GM19452 (cell line): Measurements from ENCODE around the gene EFNA5.

Source experiments
- ATAC-seq: cut with Tn5 transposase; IDR thresholded peaks from one replicate; pipeline ENCODE4 v1.9.1; 2021; ENCODE audit not compliant: unreplicated experiment

The EFNA5 gene

GRCh38 chr5:107646418-107646817 lies 24.3 kb downstream of the EFNA5 start:
- no peak for ATAC-seq

GRCh38 chr5:107640568-107640967 lies 30.2 kb downstream of the EFNA5 start:
- ATAC-seq: no peak

GRCh38 chr5:107639990-107640389 lies 30.7 kb downstream of the EFNA5 start:
- no peak for ATAC-seq

- ATAC-seq: no peak
Observed at GRCh38 chr5:107636555-107636954, 34.2 kb downstream of the EFNA5 start.

- ATAC-seq: no peak
Observed at GRCh38 chr5:107636068-107636467, 34.7 kb downstream of the EFNA5 start.

- ATAC-seq: no peak
Observed at GRCh38 chr5:107634981-107635848, 35.5 kb downstream of the EFNA5 start.

- ATAC-seq: no peak
Observed at GRCh38 chr5:107633171-107633901, 37.4 kb downstream of the EFNA5 start.

- ATAC-seq: no peak
Observed at GRCh38 chr5:107631805-107632362, 38.9 kb downstream of the EFNA5 start.

- no peak for ATAC-seq
Observed at GRCh38 chr5:107630184-107630583, 40.6 kb downstream of the EFNA5 start.

GRCh38 chr5:107624235-107624634 lies 46.5 kb downstream of the EFNA5 start:
- no peak for ATAC-seq

- no peak for ATAC-seq
Observed at GRCh38 chr5:107621089-107621488, 49.6 kb downstream of the EFNA5 start.

- ATAC-seq: no peak
Observed at GRCh38 chr5:107619781-107620180, 51.0 kb downstream of the EFNA5 start.

- ATAC-seq: no peak
Observed at GRCh38 chr5:107618242-107618641, 52.5 kb downstream of the EFNA5 start.

GRCh38 chr5:107617052-107617451 lies 53.7 kb downstream of the EFNA5 start:
- ATAC-seq: no peak

GRCh38 chr5:107616213-107616612 lies 54.5 kb downstream of the EFNA5 start:
- ATAC-seq: no peak

- no peak for ATAC-seq
Observed at GRCh38 chr5:107615299-107615817, 55.4 kb downstream of the EFNA5 start.

GRCh38 chr5:107612541-107612940 lies 58.2 kb downstream of the EFNA5 start:
- ATAC-seq: no peak

- ATAC-seq: no peak
Observed at GRCh38 chr5:107610798-107611197, 59.9 kb downstream of the EFNA5 start.

GRCh38 chr5:107607671-107608345 lies 62.9 kb downstream of the EFNA5 start:
- no peak for ATAC-seq

- ATAC-seq: no peak
Observed at GRCh38 chr5:107607196-107607595, 63.5 kb downstream of the EFNA5 start.

- no peak for ATAC-seq
Observed at GRCh38 chr5:107605596-107606125, 65.1 kb downstream of the EFNA5 start.
